ENCODE measurements around the gene GLI2. TPM values are rescaled to one million over a fixed set of nuclear protein-coding genes. Genes with fewer than 3 reads are reported as not detected.

Gene GLI2
- total RNA-seq, 1 donor from 2014 or later, result 42.9 TPM

DNA sequence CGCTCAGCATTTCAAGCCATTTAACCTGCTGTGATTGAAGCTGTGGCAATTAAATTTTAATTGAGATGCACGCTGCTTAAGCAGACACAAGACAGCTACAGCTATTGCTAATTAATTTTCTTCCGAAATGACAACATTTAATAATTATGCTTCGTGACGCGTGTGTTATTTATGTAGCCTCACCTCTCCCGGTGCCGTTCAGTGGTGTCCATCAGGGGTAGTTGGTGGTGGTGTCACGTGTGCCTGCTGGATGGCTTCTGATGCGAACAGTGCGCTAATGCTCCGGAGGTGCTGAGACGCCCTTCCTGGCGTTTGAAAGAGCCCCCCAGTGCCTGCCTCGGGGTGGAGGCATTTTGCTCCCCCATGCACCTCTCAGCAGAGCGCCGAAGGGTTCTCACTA, 39.5 kb downstream of the GLI2 start:
- peaks cover 62% of the 10 kb centered on the region for H4K20me1 ChIP-seq (ENCODE audit: insufficient read depth, low read length)
- H3K27me3 ChIP-seq (ENCODE audit: insufficient read depth, low read length), result no peaks in the 10 kb centered on the region
- H3K4me3 ChIP-seq (ENCODE audit: insufficient read depth, low read depth, low read length), result no peak overlapping the region
- no peak overlapping the region for H3K9ac ChIP-seq (ENCODE audit: low read length)
- H3K4me1 Mint-ChIP-seq (ENCODE audit: low read depth, unreplicated experiment), result peaks cover 44% of the 10 kb centered on the region
- FAIRE-seq (no peak), DNase-seq (ENCODE audit: low read depth) (no peak)
- H3K4me1 ChIP-seq (ENCODE audit: insufficient read depth, low read length), result peaks cover 56% of the 10 kb centered on the region
- H3K4me3 Mint-ChIP-seq (ENCODE audit: unreplicated experiment), result no peak overlapping the region
- TF ChIP-seq EZH2 (IDR thresholded peaks at IDR 0.05; ENCODE audit: insufficient read depth, low read length), result no peak
- TF ChIP-seq, protein P1, sequence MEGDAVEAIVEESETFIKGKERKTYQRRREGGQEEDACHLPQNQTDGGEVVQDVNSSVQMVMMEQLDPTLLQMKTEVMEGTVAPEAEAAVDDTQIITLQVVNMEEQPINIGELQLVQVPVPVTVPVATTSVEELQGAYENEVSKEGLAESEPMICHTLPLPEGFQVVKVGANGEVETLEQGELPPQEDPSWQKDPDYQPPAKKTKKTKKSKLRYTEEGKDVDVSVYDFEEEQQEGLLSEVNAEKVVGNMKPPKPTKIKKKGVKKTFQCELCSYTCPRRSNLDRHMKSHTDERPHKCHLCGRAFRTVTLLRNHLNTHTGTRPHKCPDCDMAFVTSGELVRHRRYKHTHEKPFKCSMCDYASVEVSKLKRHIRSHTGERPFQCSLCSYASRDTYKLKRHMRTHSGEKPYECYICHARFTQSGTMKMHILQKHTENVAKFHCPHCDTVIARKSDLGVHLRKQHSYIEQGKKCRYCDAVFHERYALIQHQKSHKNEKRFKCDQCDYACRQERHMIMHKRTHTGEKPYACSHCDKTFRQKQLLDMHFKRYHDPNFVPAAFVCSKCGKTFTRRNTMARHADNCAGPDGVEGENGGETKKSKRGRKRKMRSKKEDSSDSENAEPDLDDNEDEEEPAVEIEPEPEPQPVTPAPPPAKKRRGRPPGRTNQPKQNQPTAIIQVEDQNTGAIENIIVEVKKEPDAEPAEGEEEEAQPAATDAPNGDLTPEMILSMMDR (IDR thresholded peaks at IDR 0.05; ENCODE audit: insufficient read depth, low read depth, low read length), result no peak
- no peak overlapping the region for H3K27ac ChIP-seq (ENCODE audit: low read depth, low read length)
- H3K4me2 ChIP-seq (ENCODE audit: low read length), result no peak overlapping the region
- H3K79me2 ChIP-seq (ENCODE audit: insufficient read depth, low read length), result peaks cover 85% of the 10 kb centered on the region
- H3K27me3 Mint-ChIP-seq (ENCODE audit: low read depth, unreplicated experiment), result no peaks in the 10 kb centered on the region
- no peaks in the 10 kb centered on the region for H3K9me3 ChIP-seq (ENCODE audit: insufficient read depth, low read depth, low read length)
- no peaks in the 10 kb centered on the region for H3K36me3 ChIP-seq (ENCODE audit: insufficient read depth, low read length)
- no peak overlapping the region for H2AFZ ChIP-seq (ENCODE audit: low read depth, low read length)
- no peak overlapping the region for H3K27ac Mint-ChIP-seq (ENCODE audit: unreplicated experiment)
- H3K36me3 Mint-ChIP-seq (ENCODE audit: low read depth, unreplicated experiment), result peaks cover 2% of the 10 kb centered on the region
- H3K9me3 Mint-ChIP-seq (ENCODE audit: unreplicated experiment), result no peaks in the 10 kb centered on the region

DNA sequence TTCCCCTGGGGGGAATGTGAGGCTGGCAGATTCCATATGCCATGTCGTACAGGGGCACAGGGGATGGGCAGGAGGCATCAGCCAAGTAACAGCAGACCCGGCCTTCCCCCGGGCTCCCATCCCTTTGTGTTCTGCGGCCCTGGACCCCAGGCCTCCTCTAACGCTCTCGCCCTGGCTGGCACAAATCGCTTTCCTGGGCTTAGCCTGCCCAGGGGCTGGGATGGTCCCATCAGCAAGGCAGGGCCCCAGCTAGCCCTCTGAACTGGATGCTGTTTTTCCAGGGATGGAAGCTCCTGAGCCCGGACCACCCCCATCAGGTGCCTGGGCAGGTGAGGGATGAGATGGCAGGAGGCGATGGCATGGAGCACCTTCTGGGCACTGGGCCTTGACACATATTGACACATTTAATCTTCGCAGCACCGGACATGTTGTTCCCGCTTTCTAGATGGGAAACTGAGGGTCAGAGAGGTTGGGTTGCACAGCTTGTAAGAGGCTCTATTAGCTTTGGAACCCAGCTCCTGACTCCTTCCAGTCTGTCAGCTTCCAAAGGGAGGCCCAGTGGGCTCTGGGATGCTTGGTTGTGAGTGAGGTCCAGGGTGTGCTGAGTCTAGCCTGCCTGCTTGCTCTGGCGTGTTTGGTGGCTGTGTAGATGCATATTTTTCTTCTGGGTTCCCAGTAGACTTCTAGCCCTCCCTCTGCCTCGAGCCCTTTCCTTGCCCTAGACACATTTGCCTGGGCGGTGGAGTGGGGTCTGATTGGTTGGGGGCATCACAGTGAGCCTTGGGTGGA, 40.3 kb downstream of the GLI2 start:
- H3K27ac ChIP-seq (ENCODE audit: low read depth, low read length), result no peak overlapping the region
- no peaks in the 10 kb centered on the region for H3K27me3 ChIP-seq (ENCODE audit: insufficient read depth, low read length)
- no peaks in the 10 kb centered on the region for H3K9me3 ChIP-seq (ENCODE audit: insufficient read depth, low read depth, low read length)
- Mint-ChIP-seq H3K4me3 (ENCODE audit: unreplicated experiment) (no peak overlapping the region), H3K36me3 (ENCODE audit: low read depth, unreplicated experiment) (peaks cover 2% of the 10 kb centered on the region), H3K9me3 (ENCODE audit: unreplicated experiment) (no peaks in the 10 kb centered on the region), H3K27me3 (ENCODE audit: low read depth, unreplicated experiment) (no peaks in the 10 kb centered on the region), H3K27ac (ENCODE audit: unreplicated experiment) (peak overlapping the region; percentile 47), H3K4me1 (ENCODE audit: low read depth, unreplicated experiment) (peaks cover 49% of the 10 kb centered on the region)
- peaks cover 69% of the 10 kb centered on the region for H4K20me1 ChIP-seq (ENCODE audit: insufficient read depth, low read length)
- peaks cover 82% of the 10 kb centered on the region for H3K79me2 ChIP-seq (ENCODE audit: insufficient read depth, low read length)
- DNase-seq (ENCODE audit: low read depth) (no peak), FAIRE-seq (no peak)
- H3K36me3 ChIP-seq (ENCODE audit: insufficient read depth, low read length), result no peaks in the 10 kb centered on the region
- TF ChIP-seq, protein P1 (IDR thresholded peaks at IDR 0.05; ENCODE audit: insufficient read depth, low read depth, low read length), result no peak
- TF ChIP-seq EZH2 (IDR thresholded peaks at IDR 0.05; ENCODE audit: insufficient read depth, low read length), result no peak
- H3K4me2 ChIP-seq (ENCODE audit: low read length), result no peak overlapping the region
- no peak overlapping the region for H3K4me3 ChIP-seq (ENCODE audit: insufficient read depth, low read depth, low read length)
- peaks cover 55% of the 10 kb centered on the region for H3K4me1 ChIP-seq (ENCODE audit: insufficient read depth, low read length)
- H3K9ac ChIP-seq (ENCODE audit: low read length), result no peak overlapping the region
- no peak overlapping the region for H2AFZ ChIP-seq (ENCODE audit: low read depth, low read length)

DNA sequence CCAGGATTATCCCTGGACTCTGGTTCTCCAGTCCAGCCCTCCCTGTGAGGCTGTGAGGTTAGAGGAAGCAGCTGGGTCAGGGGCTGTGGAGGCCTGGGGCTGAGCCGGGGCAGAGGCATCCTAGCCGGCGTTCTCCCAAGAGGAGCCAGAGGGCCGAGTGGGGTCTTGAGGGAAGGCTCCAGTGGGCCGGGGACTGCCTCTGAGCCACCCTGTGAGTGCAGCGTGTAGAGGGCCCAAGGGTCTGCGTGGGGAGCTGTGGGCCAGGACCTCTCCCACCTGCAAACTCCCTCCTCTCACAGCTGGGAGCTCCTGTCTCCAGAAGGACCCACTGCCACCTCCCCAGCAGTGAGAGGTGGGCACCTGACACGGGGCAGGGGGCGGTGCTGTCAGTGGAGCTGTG, 41.0 kb downstream of the GLI2 start:
- peak overlapping the region; percentile 47 for H3K27ac Mint-ChIP-seq (ENCODE audit: unreplicated experiment)
- no peak for DNase-seq (ENCODE audit: low read depth)
- no peak for FAIRE-seq
- no peak overlapping the region for H3K4me2 ChIP-seq (ENCODE audit: low read length)
- no peak overlapping the region for H3K27ac ChIP-seq (ENCODE audit: low read depth, low read length)
- no peaks in the 10 kb centered on the region for H3K27me3 ChIP-seq (ENCODE audit: insufficient read depth, low read length)
- peaks cover 70% of the 10 kb centered on the region for H4K20me1 ChIP-seq (ENCODE audit: insufficient read depth, low read length)
- peaks cover 2% of the 10 kb centered on the region for H3K36me3 Mint-ChIP-seq (ENCODE audit: low read depth, unreplicated experiment)
- H3K4me3 ChIP-seq (ENCODE audit: insufficient read depth, low read depth, low read length), result no peak overlapping the region
- H3K36me3 ChIP-seq (ENCODE audit: insufficient read depth, low read length), result no peaks in the 10 kb centered on the region
- TF ChIP-seq, protein P1 (IDR thresholded peaks at IDR 0.05; ENCODE audit: insufficient read depth, low read depth, low read length), result no peak
- no peak for TF ChIP-seq EZH2 (IDR thresholded peaks at IDR 0.05; ENCODE audit: insufficient read depth, low read length)
- H3K9me3 ChIP-seq (ENCODE audit: insufficient read depth, low read depth, low read length), result no peaks in the 10 kb centered on the region
- H3K27me3 Mint-ChIP-seq (ENCODE audit: low read depth, unreplicated experiment), result no peaks in the 10 kb centered on the region
- H3K4me3 Mint-ChIP-seq (ENCODE audit: unreplicated experiment), result no peak overlapping the region
- no peak overlapping the region for H2AFZ ChIP-seq (ENCODE audit: low read depth, low read length)
- no peaks in the 10 kb centered on the region for H3K9me3 Mint-ChIP-seq (ENCODE audit: unreplicated experiment)
- H3K4me1 Mint-ChIP-seq (ENCODE audit: low read depth, unreplicated experiment), result peaks cover 42% of the 10 kb centered on the region
- peaks cover 48% of the 10 kb centered on the region for H3K4me1 ChIP-seq (ENCODE audit: insufficient read depth, low read length)
- H3K9ac ChIP-seq (ENCODE audit: low read length), result no peak overlapping the region
- peaks cover 85% of the 10 kb centered on the region for H3K79me2 ChIP-seq (ENCODE audit: insufficient read depth, low read length)

Data from astrocyte (in vitro differentiated cells and primary cell).